GM18517 (cell line): ENCODE results near the gene HOXC5.
"Not testable (repeated sequence)": the region's sequence is repeated elsewhere in the genome, so short reads cannot be mapped to it uniquely, and the experiment has no call there.

Source experiments
- ATAC-seq: cut with Tn5 transposase; IDR thresholded peaks from one replicate; pipeline ENCODE4 v1.9.1; 2021; ENCODE audit warnings: mild to moderate bottlenecking, moderate library complexity; ENCODE audit not compliant: unreplicated experiment

The HOXC5 gene

DNA sequence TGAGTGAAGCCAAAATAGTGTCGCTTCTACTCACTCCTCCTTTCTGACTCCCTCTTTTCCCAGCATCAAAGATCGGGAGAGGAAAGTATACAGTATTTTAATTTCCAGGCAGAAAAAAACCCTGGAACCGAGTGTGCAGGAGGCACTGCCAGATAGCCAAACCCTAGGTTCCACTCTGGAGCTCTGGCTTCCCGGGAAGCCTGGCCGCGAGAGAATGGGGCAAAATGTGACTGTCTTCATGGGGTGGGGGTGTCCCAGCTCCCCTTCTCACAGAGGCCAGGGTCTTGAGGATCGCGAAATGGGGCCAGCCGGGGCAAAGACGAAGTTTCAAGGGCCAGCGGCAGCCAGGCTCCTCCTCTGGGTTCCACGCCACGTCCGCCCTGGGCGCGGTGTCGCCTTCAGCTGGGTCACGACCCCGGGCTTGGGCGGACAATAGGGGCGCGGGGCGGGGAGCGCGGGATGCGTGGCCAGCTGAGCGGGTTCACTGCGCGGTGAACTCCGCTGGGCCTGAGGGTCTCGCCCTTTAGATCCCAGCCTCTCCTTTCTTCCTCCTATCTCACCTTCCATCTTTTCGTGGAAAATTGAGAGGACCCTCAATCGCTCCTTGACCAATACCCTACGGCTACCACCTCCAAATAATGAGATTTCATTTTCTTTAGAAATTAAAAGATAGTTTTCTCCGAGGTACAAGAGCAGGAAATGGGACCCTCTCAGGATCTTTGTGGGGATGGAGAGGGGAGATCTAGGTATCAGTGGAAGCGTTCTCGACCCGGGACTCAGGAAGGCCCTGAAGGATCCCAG, 27.5 kb downstream of the HOXC5 start:
- no peak for ATAC-seq

DNA sequence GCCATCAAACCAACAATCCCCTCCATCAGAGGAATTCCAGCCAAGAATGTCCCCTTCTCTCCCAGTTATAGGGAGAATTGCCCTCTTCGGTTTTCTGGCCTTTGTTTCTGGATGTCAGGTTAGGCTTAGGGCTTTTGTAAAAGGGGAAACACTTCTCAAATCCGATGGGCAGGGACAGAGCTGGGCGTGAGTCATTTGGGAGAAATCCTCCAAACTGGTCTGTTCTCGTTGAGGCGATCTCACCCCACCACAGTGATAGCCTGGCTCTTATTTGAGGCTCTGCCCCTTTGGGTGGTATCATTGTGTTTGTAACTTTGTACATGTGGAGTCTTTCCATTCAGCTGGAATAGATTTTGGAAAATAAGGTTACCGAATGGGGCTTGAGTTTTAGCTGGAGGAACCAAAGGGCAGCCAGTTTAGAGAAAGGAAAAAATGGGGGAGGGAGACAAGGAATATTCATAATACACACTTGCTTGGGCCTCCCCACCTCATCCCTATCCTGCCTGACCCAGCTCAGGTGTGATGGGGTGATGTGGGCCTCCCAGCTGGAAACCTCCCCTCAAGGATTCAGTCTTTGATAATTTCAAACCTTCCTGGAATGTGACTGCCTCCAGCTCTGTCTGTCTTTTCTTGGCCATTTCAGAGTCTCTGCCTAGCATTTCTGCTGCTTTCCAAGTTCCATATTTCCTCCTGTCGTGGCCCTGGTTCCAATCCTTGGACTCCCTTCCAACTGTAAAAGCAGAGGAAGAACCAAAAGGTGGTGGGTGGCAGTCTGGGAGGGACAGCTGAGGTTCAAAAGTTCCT, 28.3 kb downstream of the HOXC5 start:
- no peak for ATAC-seq

DNA sequence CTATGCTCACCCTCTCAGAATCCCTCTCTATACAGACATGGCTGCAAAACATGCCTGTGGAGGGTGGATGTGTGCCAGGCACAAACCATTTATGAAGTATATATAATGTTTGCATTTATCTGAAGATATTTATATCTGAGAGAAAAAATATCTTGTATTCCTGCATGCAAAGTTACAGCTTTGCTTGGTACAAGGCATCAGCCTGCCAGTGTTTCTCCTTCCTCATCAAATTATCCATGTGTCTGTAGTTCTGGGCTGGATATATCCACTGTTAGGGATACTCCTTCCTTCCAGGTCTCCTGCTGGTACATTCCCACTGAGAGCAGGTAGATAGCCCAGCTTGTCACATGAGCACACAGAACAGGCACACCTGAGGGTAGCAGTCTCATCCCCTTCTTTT, 32.8 kb downstream of the HOXC5 start:
- ATAC-seq: no peak

DNA sequence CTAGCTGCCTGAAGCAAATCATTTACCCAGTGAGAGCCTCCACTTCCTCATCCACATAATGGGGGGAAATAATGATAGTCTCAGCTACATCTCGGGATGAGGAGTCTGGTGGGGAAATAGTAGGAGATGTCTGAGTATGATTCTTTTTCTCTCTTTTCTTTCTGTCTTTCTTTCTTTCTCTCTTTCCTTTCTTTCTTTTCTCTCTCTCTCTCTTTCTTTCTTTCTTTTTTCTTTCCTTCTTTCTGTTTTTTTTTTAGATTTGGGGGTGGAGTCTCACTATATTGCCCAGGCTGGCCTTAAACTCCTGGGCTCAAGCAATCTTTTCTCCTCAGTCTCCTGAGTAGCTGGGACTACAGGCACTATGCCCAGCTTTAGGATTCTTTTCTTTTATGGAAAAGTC, 33.6 kb downstream of the HOXC5 start:
- no peak for ATAC-seq

DNA sequence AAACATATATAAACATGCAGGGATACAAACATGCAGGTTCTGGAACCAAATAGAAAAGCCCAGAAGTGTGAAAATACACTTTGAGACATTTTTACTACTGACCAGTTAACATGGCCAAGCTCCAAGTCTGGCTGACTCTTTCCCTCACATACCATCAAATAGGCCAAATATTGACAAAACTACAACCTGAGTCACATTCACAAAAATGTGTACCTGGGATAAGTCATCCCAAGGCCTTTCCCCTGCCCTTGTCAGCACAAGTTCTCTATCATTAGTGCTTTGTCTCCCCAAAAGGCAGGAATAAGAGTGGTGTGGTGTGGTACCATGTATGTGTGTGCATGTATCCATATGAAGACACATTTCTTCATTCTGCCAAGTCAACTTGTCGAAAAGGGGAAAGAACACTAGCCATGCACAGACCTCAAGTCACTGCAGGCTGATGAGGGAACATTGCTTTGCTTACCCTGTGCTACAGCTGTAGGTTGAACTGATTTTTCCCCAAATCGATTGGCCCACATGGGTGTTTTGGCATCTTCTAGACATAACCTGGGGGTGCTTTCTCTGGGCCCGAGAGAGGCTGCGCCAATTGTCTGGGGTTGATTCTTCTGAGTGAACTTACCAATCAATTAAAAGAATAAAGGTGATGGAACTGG, 35.7 kb downstream of the HOXC5 start:
- no peak for ATAC-seq

DNA sequence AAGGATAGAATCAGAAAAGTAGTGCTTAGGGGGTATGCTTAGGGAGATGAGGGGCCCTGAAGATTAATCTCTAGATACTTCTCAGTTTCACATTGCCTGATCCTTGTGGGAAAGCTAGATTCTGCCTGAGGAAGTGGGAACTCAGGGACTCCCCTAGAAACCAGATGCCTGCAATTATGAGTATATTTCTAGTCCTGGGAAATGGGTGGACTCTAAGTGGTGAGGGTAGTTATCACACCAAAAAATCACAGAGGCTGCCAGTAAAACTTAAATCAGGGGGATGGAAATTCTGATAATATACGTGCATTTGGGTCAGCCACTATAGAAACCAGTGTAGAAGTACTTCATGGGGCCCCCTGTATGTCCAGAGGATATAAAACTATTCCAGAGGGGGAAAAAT, 39.1 kb downstream of the HOXC5 start:
- no peak for ATAC-seq

DNA sequence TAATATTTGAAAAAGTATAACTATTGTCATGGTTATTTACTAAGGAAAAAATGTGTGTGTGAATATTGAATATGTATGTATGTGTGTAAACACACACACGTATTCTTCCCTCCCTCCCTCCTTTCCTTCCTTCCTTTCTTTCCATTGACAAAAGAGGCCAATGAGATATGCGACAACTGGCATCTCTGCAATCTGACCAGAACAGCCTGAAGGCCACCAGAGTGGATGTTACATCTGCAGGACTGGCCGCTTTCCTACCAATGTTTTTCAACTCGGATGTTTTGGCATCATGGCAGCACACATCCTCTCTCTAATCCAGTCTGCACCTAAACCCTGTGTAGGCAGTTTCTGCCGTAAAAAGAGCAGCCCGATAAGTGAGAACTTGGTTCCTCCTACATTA, 41.5 kb downstream of the HOXC5 start:
- ATAC-seq: no peak

DNA sequence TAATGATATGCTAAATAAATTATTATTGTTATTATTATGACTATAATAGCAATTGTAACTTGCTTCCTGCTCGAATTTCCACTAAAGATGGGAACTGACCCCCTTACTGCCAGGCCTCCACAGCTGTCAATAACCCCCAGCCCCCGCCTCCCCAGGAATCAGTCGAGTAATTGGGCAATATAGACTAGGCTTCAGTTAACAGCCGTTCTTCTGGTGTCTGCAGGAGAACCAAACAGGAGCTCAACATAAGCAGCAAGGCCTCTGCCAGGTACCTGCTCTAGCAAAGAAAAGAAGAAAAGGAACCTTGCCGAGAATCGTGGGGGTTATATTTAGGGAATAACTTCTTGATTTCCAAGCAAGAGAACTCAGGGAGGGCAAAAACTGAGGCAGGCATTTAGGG, 42.6 kb downstream of the HOXC5 start:
- no peak for ATAC-seq

DNA sequence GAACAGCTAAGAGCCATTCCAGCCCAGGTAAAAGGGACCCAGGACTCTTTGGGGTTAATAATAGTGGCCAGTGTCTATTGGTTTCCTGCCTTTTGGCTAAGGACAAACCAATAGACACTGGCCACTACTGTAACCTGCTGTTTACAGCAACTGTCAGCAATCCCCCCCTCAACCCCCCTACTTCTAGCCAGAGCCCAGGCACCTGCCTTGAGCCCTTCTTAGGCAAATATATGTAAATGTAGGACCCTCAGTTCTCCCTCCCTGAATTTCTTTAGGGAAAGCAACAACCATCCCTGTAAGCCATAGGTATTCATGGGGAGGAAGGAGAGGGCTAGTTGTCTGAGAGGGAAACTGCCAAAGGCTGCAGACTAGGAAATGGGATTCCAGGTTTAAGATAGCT, 43.1 kb downstream of the HOXC5 start:
- ATAC-seq: no peak

DNA sequence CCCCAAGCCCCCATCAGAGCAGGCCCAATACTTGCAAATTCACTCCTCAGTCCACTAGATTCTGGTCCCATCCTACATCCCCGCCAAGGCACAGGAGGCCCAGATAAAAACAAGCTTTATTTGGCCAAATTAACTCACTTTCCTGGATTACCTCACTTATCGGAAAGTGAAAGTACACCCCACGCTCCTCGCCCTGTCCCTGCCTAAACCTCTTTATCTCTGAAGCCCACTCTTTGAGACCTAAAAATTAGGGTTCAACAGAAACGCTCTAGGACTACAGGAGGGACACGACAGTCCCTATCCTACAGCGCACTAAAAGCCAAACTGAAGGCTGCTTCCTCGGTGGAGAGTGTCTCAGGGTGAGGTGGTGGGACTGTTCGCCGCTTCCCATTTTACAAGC, 45.0 kb downstream of the HOXC5 start:
- not testable (repeated sequence) for ATAC-seq

DNA sequence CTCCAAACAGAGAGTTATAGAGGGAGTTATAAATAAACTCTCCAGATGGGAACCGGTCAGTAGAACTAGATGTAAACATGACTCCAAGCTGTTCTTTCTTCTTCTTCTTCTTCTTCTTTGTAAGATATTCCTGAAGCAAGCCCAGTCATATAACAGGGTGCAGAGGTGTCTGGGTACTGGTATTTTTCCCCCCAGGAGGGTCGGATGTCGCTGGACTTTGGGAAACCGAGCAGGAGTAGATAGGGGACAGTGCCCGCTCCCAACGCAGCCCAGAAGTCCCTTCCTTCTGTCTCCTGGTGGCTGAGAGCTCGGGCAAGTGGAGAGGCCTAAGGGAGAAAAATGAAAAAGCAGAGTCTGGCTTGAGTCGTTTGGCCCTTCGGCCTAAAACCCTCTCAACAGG, 46.3 kb downstream of the HOXC5 start:
- not testable (repeated sequence) for ATAC-seq

DNA sequence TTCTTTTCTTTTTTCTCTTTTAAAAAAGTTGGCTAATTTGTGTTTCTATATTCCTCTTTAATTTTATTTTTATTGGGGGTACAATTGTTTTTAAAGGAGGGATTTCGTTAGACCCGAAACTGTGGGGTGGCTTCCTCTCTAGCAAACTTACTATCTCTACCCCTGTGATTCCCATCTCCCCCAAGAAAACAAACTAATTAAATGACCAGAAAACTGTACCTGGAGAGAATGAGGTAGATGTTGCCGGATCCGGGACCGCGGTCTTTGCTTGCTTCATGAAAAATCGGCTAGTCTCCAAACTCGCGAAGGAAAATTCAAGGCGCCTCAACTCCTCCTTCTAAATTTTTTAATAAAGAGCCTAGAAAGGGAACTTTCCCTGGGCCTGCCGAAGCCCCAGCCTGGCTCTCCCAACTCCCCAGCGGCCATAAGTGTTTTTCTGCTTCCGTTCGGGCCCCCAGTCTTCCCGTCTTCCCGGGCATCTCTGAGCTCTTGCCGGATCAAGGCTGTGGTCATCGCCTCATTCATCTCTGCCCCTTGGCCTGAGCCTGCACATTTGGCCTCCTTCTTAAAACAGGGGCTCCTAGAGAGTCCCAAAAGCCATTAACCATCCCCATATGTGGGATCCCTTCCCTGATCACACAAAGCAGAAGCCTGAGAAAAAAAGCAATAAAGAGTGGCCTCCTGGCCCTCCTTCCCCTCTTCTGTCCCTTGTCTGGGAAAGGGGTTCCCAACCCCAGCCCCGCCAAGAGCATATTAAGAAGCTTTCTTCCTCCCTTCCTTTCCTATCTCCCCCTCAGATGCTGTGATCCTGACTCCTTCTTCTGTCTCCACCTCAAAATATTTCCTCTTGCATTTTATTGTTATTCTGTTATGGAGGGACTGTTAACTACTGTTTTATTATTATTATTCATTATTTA, 47.4 kb downstream of the HOXC5 start:
- ATAC-seq: not testable (repeated sequence)

DNA sequence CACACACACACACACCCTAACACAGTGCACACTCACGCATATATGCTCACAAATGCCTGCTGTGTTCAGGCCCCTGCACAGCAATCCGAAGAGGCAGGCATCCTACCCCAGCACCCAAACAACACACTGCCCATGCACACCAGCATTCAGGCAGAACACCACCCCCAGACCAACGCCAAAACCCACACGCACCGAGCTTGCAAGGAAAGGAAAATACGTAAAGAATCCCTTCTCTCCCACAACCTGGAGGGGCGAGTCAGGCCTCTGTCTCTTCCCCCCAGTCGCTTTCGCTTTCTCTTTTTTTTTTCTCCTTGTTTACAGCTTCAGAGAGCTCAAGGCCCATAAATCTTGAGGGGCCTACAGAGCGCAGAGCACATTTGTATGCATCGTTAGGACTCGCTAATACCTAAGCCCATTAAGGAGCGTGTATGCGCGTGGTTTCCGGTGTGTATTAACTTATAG, 48.2 kb downstream of the HOXC5 start:
- ATAC-seq: not testable (repeated sequence)

DNA sequence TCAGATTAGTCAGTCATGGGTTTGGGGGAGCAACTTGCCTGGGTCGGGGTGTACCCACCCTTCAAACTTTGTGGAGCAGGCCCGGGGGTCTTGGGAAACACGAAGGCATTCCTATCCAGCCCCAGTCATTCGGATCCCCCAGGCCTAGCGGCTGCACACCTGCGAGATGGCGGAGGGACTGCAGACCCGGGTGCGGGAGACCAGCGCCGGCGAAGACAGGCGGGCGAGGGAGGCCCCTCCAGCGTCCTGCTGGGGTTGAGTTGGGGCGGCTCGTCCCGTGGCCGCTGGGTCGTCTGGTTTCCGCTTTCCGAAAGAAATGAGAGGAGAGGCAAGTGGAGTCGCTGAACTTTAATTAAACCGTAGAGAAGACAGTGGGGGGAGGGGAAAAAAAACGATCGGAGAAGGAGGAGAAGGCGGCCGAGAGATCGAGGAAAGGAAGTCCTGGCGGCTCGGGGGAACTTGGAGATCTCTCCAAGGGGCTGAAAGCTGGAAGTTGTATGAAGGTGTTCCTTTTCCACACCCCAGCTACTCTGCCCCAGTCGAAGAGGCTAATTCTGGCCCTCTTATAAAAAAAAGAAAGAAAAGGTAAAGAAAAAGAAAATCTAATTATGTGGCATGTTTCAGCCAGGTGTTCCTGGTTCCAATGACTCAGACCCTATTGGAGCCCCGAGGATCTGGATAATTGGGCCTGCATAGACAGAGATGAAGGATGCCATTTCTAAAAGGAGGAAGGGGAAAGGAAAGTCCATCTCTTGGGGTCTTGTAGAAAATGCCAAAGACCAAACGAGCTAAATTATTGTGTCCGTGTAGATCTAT, 48.9 kb downstream of the HOXC5 start:
- ATAC-seq: not testable (repeated sequence)

DNA sequence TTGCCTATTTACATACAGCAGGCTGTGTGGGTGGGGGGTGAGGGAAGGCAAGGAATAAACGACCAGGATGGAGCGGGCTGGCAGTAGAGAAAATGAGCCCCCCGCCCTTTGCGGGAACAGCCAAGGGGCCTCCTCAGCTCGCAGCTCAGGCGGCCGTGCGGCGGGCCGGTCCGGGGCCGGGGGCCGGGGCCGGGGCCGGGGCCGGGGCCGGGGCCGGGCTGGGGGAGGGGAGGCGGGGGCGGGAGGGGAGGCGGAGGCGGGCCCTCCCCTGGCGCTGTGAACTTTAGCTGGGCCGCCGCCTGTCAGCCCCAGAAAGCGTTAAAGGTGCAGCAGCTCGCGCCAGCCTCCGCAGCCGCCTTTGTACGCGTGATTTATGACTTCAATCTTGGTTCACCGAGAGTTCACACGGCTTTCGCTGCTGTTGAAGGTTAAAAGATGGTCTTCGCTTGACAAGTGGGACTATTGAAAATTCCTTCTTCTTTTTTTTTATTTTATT, 49.6 kb downstream of the HOXC5 start:
- ATAC-seq: no peak
